ENCODE measurements around the gene CNTRL. TPM values are rescaled to one million over a fixed set of nuclear protein-coding genes. Genes with fewer than 3 reads are reported as not detected.

CNTRL gene
- polyA plus RNA-seq, 1 of the 3 experiments (the other 2 are of a cell fraction): 3.6 TPM

DNA sequence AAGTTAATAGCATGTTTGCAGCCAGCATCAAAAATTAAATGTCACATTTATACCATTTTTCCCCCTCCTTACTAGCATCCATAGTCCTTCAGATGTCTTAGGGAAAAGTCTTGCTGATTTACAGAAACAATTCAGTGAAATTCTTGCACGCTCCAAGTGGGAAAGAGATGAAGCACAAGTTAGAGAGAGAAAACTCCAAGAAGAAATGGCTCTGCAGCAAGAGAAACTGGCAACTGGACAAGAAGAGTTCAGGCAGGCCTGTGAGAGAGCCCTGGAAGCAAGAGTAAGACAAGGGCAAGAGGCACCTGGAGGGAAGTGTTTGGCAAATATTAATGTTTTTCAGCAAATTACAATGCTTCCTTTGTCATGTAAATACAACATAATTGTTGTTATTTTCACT lies 66.6 kb downstream of the CNTRL start:
- no peaks in the 10 kb centered on the region for H3K79me2 ChIP-seq (ENCODE audit: insufficient read depth)
- ChIA-PET CTCF (no interaction called here), POLR2A (no interaction called here)
- H3F3A ChIP-seq (replicated peaks; ENCODE audit: insufficient read depth): no peaks in the 10 kb centered on the region
- TF ChIP-seq RCOR1 (IDR thresholded peaks at IDR 0.05; ENCODE audit: low read length) (no peak), TAF1 (IDR thresholded peaks at IDR 0.05; ENCODE audit: borderline replicate concordance, low read depth, low read length) (no peak), TCF12 (IDR thresholded peaks at IDR 0.05) (no peak), SIN3A (IDR thresholded peaks at IDR 0.05; ENCODE audit: borderline replicate concordance, low read depth, low read length) (no peak), RAD21 (IDR thresholded peaks at IDR 0.05; ENCODE audit: low read length) (no peak), FOXJ3 (CRISPR knock-in tag; IDR thresholded peaks at IDR 0.05) (no peak), NFIC (IDR thresholded peaks at IDR 0.05; ENCODE audit: borderline replicate concordance) (no peak), REST (IDR thresholded peaks at IDR 0.05; ENCODE audit: low read depth, low read length) (no peak), GABPA (IDR thresholded peaks at IDR 0.05; ENCODE audit: low read depth) (no peak), MEF2A (IDR thresholded peaks at IDR 0.05; ENCODE audit: borderline replicate concordance, low read depth) (no peak), EP300 (IDR thresholded peaks at IDR 0.05; ENCODE audit: borderline replicate concordance in 1 of 2, low read depth in 1 of 2, low read length in 1 of 2) (no peak), GATA2 (CRISPR knock-in tag; IDR thresholded peaks at IDR 0.05) (no peak), FOXM1 (IDR thresholded peaks at IDR 0.05; ENCODE audit: low read depth) (no peak), TEAD4 (IDR thresholded peaks at IDR 0.05; ENCODE audit: borderline replicate concordance, insufficient read depth) (no peak), FOSL2 (IDR thresholded peaks at IDR 0.05; ENCODE audit: borderline replicate concordance, low read depth) (no peak)
- TF ChIP-seq, protein P1, sequence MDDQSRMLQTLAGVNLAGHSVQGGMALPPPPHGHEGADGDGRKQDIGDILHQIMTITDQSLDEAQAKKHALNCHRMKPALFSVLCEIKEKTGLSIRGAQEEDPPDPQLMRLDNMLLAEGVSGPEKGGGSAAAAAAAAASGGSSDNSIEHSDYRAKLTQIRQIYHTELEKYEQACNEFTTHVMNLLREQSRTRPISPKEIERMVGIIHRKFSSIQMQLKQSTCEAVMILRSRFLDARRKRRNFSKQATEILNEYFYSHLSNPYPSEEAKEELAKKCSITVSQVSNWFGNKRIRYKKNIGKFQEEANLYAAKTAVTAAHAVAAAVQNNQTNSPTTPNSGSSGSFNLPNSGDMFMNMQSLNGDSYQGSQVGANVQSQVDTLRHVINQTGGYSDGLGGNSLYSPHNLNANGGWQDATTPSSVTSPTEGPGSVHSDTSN (IDR thresholded peaks at IDR 0.05): no peak
- TF ChIP-seq, protein P2, sequence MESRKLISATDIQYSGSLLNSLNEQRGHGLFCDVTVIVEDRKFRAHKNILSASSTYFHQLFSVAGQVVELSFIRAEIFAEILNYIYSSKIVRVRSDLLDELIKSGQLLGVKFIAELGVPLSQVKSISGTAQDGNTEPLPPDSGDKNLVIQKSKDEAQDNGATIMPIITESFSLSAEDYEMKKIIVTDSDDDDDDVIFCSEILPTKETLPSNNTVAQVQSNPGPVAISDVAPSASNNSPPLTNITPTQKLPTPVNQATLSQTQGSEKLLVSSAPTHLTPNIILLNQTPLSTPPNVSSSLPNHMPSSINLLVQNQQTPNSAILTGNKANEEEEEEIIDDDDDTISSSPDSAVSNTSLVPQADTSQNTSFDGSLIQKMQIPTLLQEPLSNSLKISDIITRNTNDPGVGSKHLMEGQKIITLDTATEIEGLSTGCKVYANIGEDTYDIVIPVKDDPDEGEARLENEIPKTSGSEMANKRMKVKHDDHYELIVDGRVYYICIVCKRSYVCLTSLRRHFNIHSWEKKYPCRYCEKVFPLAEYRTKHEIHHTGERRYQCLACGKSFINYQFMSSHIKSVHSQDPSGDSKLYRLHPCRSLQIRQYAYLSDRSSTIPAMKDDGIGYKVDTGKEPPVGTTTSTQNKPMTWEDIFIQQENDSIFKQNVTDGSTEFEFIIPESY (IDR thresholded peaks at IDR 0.05; ENCODE audit: borderline replicate concordance, low read depth): no peak
- TF ChIP-seq, protein P3, sequence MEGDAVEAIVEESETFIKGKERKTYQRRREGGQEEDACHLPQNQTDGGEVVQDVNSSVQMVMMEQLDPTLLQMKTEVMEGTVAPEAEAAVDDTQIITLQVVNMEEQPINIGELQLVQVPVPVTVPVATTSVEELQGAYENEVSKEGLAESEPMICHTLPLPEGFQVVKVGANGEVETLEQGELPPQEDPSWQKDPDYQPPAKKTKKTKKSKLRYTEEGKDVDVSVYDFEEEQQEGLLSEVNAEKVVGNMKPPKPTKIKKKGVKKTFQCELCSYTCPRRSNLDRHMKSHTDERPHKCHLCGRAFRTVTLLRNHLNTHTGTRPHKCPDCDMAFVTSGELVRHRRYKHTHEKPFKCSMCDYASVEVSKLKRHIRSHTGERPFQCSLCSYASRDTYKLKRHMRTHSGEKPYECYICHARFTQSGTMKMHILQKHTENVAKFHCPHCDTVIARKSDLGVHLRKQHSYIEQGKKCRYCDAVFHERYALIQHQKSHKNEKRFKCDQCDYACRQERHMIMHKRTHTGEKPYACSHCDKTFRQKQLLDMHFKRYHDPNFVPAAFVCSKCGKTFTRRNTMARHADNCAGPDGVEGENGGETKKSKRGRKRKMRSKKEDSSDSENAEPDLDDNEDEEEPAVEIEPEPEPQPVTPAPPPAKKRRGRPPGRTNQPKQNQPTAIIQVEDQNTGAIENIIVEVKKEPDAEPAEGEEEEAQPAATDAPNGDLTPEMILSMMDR (IDR thresholded peaks at IDR 0.05): no peak
- H4K20me1 ChIP-seq (ENCODE audit: insufficient read depth): no peaks in the 10 kb centered on the region
- DNase-seq: no peak
- H3K9me3 ChIP-seq: no peaks in the 10 kb centered on the region
- H3K9me2 ChIP-seq: no peaks in the 10 kb centered on the region
- no peak overlapping the region for H3K4me2 ChIP-seq
- H2AFZ ChIP-seq (ENCODE audit: low read depth): no peak overlapping the region
- no peaks in the 10 kb centered on the region; a peak in 1 of 4 replicates for H3K4me1 ChIP-seq (ENCODE audit: control insufficient read depth in 1 of 2, insufficient read depth in 2 of 2, low read depth in 1 of 2, low read length in 1 of 2)
- H3K4me3 ChIP-seq (ENCODE audit: low read depth in 2 of 2, low read length in 1 of 2): no peak overlapping the region
- no peaks in the 10 kb centered on the region for H3K27me3 ChIP-seq (ENCODE audit: insufficient read depth)
- H3K36me3 ChIP-seq (replicated peaks in 1 of 2; ENCODE audit: control insufficient read depth in 1 of 2, insufficient read depth in 2 of 2, low read length in 1 of 2): peaks cover 66 to 75% of the 10 kb centered on the region in 2 experiments
- WGBS (ENCODE audit: low lambda C conversion rate): 94% methylated on average over 1 of the region's 1 CpG
- H3K9ac ChIP-seq: no peak overlapping the region
- H3K27ac ChIP-seq (ENCODE audit: low read depth in 2 of 2, low read length in 1 of 2): no peak overlapping the region
